Hematopoietic multipotent progenitor cell (in vitro differentiated cells): ENCODE measurements around the gene HSPA8. TPM values are rescaled to one million over a fixed set of nuclear protein-coding genes. Genes with fewer than 3 reads are reported as not detected.
"Not testable (repeated sequence)": the region's sequence is repeated elsewhere in the genome, so short reads cannot be mapped to it uniquely, and the experiment has no call there.

ENCODE experiments used
- DNase-seq, 3 donors: peaks; one replicate each; pipeline ENCODE4 v3.0.0-alpha.2; 2011 to 2015; ENCODE audit warnings: low read depth in 2 of 3, low spot score in 2 of 3
- total RNA-seq: library from RNA; depleted of rRNA; stranded (reverse); fragments of >200 nt; gene quantifications from one replicate; pipeline ENCODE4 v1.2.3, GENCODE V29; 2012

Gene HSPA8
- 951 TPM for total RNA-seq

- peak in 2 of 3 donors; percentile 36 to 41 for DNase-seq
Measured at GRCh38 chr11:123061403-123062157, at the start of gene HSPA8. Gene HSPA8 (minus strand): TSS chr11:123062136. CDS start chr11:123061324, 812 bp downstream.

GRCh38 chr11:123111465-123111864 lies 49.5 kb upstream of the HSPA8 start:
- peak in 2 of 3 donors; percentile 11 to 63 for DNase-seq

GRCh38 chr11:123110397-123110796 lies 48.5 kb upstream of the HSPA8 start:
- DNase-seq, result no peak

- DNase-seq, result no peak
Measured at GRCh38 chr11:123107945-123108495, 46.1 kb upstream of the HSPA8 start.

- no peak for DNase-seq
Measured at GRCh38 chr11:123104697-123105096, 42.8 kb upstream of the HSPA8 start.

GRCh38 chr11:123103326-123103980 lies 41.5 kb upstream of the HSPA8 start:
- peak in 2 of 3 donors; percentile 44 to 79 for DNase-seq

GRCh38 chr11:123100379-123101085 lies 38.6 kb upstream of the HSPA8 start:
- DNase-seq, result no peak

- DNase-seq, result no peak
Measured at GRCh38 chr11:123098990-123099389, 37.1 kb upstream of the HSPA8 start.

- DNase-seq, result no peak
Measured at GRCh38 chr11:123093739-123094138, 31.8 kb upstream of the HSPA8 start.

- no peak for DNase-seq
Measured at GRCh38 chr11:123091506-123091905, 29.6 kb upstream of the HSPA8 start.

- not testable (repeated sequence) for DNase-seq
Measured at GRCh38 chr11:123090168-123090567, 28.2 kb upstream of the HSPA8 start.

- DNase-seq, result not testable (repeated sequence)
Measured at GRCh38 chr11:123088896-123089295, 27.0 kb upstream of the HSPA8 start.

GRCh38 chr11:123087657-123088056 lies 25.7 kb upstream of the HSPA8 start:
- not testable (repeated sequence) for DNase-seq

- DNase-seq, result no peak
Measured at GRCh38 chr11:123086305-123086704, 24.4 kb upstream of the HSPA8 start.

GRCh38 chr11:123085497-123085896 lies 23.6 kb upstream of the HSPA8 start:
- DNase-seq, result no peak

GRCh38 chr11:123084454-123084853 lies 22.5 kb upstream of the HSPA8 start:
- DNase-seq, result no peak

GRCh38 chr11:123083623-123084029 lies 21.7 kb upstream of the HSPA8 start:
- DNase-seq, result peak in 2 of 3 donors; percentile 50 to 65

GRCh38 chr11:123082977-123083376 lies 21.0 kb upstream of the HSPA8 start:
- no peak for DNase-seq

GRCh38 chr11:123080015-123080414 lies 18.1 kb upstream of the HSPA8 start:
- DNase-seq, result no peak

GRCh38 chr11:123076484-123076883 lies 14.5 kb upstream of the HSPA8 start:
- no peak for DNase-seq
